GM19468 (cell line): ENCODE results near the gene QKI.
"Not testable (repeated sequence)": the region's sequence is repeated elsewhere in the genome, so short reads cannot be mapped to it uniquely, and the experiment has no call there.

ENCODE experiments used
- ATAC-seq: cut with Tn5 transposase; IDR thresholded peaks from one replicate; pipeline ENCODE4 v1.9.1; 2021; ENCODE audit warnings: mild to moderate bottlenecking, moderate library complexity, moderate number of reproducible peaks; ENCODE audit not compliant: unreplicated experiment; ENCODE audit errors: extremely low read depth

The QKI gene

DNA sequence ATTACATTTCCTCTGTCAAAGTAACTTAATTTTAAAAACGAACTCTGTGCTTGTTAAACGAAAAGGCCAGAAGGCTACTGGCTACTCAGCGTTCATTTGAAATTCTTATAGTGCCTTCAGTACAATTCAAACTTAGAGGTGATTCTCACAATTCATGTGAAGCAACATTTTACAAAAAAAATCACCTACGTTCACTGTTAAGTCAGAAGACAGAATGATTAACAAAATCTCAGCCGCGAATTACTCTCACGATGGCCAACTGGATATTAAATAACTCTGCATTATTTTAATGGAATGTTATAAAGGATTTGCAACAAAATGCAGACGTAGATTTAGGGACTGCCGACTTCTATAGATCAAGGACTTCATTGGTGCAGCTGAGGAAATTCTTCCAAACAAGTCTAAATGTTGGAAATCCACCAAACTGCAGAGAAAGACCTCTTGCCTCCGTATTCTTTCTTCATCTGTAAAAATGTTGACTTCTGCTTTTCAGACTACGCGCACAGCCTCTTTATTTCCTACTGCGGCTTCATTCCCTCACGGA is 1.6 kb upstream of the QKI start:
- no peak for ATAC-seq

DNA sequence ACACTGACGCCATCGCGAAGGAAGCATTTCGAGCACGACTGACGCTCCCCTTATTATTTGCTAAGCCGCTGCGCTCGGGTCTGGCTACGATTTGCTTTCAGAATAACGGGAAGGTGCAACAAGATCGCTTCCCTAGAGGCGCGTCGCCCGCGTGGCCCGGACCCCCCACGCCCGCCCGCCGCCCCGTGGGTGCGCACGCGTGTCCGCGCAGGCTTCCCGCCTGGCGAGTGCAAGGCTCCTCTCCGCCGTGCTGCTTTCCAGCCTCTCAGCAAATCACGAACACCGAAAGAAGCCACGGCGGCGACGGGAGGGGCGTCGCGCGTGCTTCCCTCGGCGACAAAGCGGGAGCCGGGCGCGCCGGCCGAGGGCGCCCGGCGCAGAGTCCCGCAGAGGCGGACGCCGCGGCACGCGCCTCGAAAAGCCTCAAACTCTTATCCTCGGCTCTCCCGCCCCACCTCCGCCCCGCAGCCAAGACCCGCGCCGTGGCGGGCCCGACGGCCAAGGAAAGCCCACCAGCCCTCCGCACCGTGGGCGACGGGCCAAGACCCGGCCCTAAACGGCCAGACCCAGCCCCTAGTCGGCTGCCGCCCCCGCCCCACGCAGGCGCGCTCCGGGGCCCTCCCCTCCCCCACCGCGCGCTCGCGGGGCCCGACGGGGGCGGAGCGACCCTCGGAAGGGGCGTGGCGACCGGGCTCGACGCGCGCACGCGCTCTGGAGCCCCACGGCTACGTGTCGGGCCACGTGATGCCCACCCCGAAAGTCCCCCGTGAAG is 987 bp upstream of the QKI start:
- ATAC-seq: peak; percentile 34

GRCh38 chr6:163414946-163415619 is 565 bp downstream of the QKI start:
- peak; percentile 0 for ATAC-seq

- no peak for ATAC-seq
Measured at GRCh38 chr6:163415620-163416556, 1.4 kb downstream of the QKI start.

DNA sequence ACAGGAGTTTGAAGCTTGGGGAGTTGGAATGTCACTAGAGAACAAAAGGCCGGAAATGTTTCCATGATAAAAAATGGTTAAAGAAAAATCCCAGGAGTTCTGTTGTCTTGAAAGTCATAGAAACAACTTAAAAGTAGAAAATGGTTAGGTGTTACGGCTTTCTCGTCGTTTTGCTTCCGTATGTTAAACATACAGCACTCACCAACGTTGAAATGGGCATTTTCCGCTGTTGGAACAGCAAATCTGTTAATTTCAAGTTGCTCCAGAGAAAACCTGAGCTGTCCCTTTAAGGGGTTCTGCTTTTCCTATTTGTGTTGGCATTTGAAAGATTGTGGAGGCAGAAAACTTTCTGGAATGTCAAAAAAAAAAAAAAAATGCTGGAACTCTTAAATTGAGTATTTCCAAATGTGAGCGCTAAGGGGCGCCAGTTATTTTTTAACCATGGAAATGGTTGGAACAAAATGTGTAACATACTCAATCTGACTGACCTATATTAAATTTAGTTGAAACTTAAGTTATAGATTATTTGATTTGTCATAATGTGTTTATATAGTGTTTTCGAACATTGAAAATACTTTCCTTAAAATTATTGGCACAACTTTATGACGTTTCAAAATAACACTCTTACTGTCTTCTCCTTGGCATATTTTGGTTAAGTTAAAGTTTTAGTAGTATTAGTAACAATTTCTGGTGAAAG is 2.2 kb downstream of the QKI start:
- ATAC-seq: no peak

DNA sequence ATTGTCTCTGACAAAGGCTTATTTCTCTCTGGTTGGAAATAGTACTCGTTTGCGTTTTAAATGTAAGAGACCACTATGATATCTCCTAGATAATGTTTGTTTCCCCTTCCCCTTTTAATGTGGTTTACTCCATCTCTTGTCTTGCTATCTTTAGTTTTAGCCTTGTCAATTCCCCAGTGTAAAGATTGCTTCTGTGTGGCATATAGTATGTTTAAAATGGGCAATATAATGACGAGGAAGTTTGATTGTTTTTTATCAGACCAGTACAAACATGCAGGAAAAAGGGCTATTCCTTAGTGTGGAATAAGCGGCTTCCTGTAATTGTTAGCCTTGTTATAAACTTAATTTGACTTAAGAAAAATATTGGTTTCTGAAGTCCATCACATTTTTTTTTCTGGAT is 3.1 kb downstream of the QKI start:
- ATAC-seq: no peak

DNA sequence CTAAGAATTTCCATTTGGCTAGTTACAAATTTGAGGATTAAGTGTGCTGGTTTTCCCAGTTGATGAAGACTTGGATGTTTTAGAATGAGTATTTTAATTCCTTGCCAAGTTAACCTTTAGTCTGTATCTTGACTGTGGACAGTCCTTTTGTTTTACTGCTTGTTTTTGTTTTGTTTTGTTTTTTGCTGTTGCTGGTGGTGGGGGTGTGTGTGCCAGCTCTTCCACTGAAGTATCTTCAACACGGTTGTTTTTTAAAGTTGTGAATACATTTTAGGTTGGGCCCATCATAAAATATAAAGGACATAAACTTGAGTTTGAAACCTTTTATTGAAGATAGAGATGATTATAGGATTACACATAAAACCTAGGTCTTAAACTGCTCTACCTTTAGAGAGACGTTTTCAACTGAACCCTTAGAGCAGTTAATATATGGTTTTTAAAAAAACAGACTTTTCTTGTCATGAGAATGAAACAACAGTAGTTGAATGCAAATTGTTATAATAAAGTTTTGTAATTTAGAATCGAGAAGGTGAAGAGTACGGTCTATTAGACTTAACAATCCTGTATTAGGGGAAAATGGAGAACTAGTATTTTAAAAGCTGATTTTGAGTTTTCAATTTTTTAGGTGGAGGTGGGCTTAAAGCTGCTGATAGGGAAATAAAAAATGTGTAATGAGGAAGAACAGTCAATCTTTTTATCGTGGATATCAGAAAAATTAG is 4.0 kb downstream of the QKI start:
- no peak for ATAC-seq

DNA sequence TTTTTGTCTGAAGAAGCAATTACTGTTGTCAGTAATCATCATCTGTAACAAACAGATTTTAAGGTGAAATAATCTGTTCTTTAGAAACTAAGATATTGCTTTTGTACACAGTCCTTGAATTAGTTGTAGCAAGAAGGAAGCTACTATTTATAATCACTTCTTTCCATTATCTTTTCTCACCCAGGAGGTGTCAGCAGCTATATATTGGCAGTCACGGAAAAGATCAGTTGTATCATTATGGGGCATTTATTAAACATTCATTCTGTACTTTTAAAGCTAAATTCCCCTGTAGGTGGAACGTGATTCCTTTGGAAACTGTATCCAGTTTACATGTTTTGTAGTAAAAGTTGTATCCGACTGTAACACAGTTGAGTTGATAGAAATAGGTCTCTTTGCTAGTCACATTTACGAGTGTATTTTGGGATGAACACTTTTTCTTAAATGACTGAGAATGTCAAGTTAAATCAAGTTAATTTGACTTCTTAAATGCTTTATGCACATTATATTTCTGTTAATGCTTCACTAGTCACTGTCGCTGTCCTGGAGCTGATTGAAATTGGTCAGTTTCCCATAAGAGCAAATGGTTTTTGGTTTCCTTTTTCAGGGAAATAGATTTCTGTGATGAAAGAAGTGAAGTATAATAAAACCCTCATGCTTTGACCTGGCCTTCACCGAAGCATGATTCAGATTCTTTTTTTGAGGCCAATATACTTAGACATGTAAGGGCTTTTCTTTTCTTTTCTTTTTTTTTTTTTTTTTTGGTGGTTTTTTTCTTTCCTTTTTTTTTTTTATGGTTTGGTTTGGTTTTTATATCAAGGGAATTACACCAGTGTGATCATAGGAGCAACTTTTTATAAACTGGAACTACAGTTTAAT is 5.1 kb downstream of the QKI start:
- ATAC-seq: no peak

DNA sequence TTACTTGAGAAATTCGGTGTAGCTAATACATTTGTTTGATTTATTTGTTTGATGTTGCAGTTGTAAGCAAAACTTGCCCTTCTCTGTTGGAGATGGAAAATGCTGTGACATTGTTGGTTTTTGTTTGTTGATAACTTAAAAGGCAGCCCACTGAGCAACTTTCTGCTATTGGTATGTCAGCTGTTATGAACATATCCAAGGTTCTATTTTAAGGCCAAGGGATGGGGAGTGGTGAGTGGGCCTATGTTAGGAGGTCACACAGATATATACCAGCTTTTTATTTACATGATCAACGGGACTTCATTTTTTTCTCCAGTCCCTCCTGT is 5.7 kb downstream of the QKI start:
- ATAC-seq: no peak

GRCh38 chr6:163422550-163422949 is 8.0 kb downstream of the QKI start:
- ATAC-seq: no peak

- no peak for ATAC-seq
Measured at GRCh38 chr6:163423696-163424095, 9.2 kb downstream of the QKI start.

DNA sequence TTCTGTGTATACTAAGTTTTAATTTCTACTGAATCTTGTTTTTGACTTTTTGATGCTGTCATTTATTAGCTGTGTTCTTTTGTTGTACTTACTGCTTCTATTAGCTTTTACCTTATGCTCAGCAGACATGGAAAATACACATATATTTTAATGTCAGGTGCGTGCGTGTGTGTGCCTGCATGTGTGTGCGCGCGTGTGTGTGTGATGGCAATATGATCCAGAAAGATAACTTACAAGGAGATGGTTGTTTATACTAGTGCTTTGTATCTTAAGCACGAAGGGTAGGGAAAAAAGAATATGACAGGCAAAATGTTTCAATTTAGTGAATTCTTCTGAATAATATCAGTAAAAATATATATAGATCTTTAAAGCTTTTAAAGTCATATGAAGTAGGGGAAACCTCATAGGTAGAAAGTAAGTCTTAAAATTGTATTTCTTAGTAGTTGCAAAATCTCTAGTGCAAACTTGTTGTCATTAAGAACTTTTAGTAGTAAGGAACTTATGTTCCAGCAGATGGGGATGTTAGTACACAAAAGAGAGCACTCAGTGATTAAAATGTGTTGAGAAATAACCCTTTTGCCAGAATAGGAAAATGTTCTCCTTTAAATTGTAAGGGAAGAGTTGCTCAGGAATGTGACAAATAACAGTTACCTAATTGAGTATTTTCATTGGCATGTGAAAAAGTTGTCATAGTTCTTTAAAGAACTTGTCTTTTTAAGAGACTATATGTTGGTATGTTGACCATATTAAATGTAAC is 13.2 kb downstream of the QKI start:
- ATAC-seq: no peak

DNA sequence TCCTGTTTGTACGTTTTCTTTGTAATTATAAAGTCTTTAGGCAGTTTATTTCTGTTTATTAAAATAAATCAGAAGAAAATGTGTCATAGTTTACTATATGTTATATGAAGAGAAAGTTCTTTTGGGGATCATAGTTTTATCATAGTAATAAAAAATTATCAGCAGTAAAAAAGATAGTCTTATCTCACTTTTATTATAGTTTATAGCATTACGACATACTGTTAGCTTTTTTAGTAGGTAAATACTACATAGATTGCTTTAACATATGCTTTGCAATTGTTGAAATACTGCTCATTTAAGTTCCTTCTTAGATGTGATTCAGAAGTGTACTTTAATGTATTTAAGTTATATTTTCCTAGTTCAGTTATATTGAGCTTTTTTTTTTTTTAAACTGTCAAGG is 13.9 kb downstream of the QKI start:
- no peak for ATAC-seq

GRCh38 chr6:163429858-163430448 is 15.4 kb downstream of the QKI start:
- ATAC-seq: no peak

GRCh38 chr6:163432300-163432699 is 17.8 kb downstream of the QKI start:
- ATAC-seq: no peak

DNA sequence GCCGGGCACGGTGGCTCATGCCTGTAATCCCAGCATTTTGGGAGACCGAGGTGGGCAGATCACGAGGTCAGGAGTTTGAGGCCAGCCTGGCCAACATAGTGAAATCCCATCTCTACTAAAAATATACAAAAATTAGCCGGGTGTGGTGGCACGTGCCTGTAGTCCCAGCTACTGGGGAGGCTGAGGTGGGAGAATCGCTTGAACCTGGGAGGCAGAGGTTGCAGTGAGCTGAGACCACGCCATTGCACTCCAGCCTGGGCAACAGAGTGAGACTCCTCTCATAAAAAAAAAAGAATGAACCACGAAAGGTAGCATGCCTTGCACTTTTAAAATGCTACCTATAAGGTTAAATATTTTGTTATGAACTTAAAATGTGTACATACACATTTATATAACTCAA is 19.0 kb downstream of the QKI start:
- not testable (repeated sequence) for ATAC-seq

DNA sequence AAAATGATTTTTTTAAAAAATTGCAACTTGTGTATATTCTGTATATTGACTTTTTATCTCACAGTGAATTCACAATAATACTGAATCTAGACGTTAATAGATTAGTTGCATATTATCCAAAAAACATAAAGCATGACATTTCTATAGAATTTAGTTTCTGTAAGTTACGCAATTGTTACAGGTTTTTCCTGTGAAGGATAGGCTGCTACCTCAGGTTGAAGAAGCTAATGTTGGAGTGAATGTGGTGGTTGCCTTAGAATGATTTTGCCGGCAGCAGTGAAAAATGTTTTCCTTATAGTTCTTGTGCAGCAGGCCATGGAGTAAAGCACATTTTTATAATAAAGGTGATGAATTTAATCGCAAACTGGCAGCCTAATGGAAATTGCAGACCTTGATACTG is 20.5 kb downstream of the QKI start:
- no peak for ATAC-seq
